GM10266 (cell line): Measurements from ENCODE around the gene SKP1.

ENCODE experiments used
- DNase-seq: peaks from one replicate; pipeline ENCODE4 v3.0.0; 2012; ENCODE audit errors: extremely low spot score
- CTCF ChIP-seq: IDR thresholded peaks from 2 replicates; pipeline ENCODE4 v1.5.1; 2012; ENCODE audit warnings: mild to moderate bottlenecking, low read depth; ENCODE audit not compliant: control insufficient read depth, insufficient read depth; ENCODE audit errors: missing control alignments

Gene SKP1

GRCh38 chr5:134209477-134210245 lies 32.9 kb upstream of the SKP1 start:
- no peak for DNase-seq

GRCh38 chr5:134207696-134208095 lies 30.9 kb upstream of the SKP1 start:
- DNase-seq = no peak
- no peak for TF ChIP-seq CTCF

More at GRCh38 chr5:134209477-134210245, 32.9 kb upstream of the SKP1 start:
- no peak for TF ChIP-seq CTCF

GRCh38 chr5:134206627-134207160 lies 29.9 kb upstream of the SKP1 start:
- DNase-seq = no peak
- TF ChIP-seq CTCF = no peak

GRCh38 chr5:134204575-134204974 lies 27.8 kb upstream of the SKP1 start:
- TF ChIP-seq CTCF = no peak
- no peak for DNase-seq

- DNase-seq = no peak
- no peak for TF ChIP-seq CTCF
Observed at GRCh38 chr5:134203630-134204029, 26.9 kb upstream of the SKP1 start.

GRCh38 chr5:134195666-134196065 lies 18.9 kb upstream of the SKP1 start:
- TF ChIP-seq CTCF = no peak
- DNase-seq = no peak

- no peak for DNase-seq
- no peak for TF ChIP-seq CTCF
Observed at GRCh38 chr5:134189031-134189430, 12.3 kb upstream of the SKP1 start.
